Measurements from ENCODE around the gene ANP32B.
"Not testable (repeated sequence)": the region's sequence is repeated elsewhere in the genome, so short reads cannot be mapped to it uniquely, and the experiment has no call there.

GRCh38 chr9:97976633-97977032 is 6.5 kb upstream of the ANP32B start:
- TF ChIP-seq RCOR1 (IDR thresholded peaks at IDR 0.05; ENCODE audit: low read depth, low read length); USF2 (IDR thresholded peaks at IDR 0.05); CTCF (IDR thresholded peaks at IDR 0.05); HDAC2 (IDR thresholded peaks at IDR 0.05); CHD2 (IDR thresholded peaks at IDR 0.05; ENCODE audit: low read length, partially characterized antibody): not testable (repeated sequence)
